ENCODE results near the gene DEGS1.

DNA sequence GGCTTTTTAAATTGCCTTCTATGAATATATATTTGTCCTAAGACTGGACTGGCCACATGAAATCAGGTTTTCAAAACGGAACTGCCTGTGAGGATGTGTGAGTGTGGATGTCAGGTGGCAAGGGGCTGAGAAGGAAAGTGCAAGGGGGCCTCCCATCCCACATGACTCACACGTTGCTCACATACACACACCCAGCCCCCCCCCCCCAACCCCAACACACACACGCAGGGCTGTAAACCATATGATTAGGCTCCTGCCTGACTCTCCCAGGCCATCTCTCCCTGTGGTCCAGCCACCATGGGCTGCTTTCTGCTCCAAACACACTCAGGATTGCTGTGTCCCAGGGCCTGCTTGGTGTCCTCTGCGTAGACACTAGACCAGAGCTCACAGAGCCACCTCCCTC, 22.4 kb downstream of the DEGS1 start:
- TF ChIP-seq EZH2 (IDR thresholded peaks at IDR 0.05; ENCODE audit: low read length, unreplicated experiment) (no peak), EZH2phosphoT487 (IDR thresholded peaks at IDR 0.05; ENCODE audit: borderline replicate concordance, low read length) (no peak)
- TF ChIP-seq, protein P1, sequence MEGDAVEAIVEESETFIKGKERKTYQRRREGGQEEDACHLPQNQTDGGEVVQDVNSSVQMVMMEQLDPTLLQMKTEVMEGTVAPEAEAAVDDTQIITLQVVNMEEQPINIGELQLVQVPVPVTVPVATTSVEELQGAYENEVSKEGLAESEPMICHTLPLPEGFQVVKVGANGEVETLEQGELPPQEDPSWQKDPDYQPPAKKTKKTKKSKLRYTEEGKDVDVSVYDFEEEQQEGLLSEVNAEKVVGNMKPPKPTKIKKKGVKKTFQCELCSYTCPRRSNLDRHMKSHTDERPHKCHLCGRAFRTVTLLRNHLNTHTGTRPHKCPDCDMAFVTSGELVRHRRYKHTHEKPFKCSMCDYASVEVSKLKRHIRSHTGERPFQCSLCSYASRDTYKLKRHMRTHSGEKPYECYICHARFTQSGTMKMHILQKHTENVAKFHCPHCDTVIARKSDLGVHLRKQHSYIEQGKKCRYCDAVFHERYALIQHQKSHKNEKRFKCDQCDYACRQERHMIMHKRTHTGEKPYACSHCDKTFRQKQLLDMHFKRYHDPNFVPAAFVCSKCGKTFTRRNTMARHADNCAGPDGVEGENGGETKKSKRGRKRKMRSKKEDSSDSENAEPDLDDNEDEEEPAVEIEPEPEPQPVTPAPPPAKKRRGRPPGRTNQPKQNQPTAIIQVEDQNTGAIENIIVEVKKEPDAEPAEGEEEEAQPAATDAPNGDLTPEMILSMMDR (conservative IDR thresholded peaks at IDR 0.05; ENCODE audit: low read depth, low read length): no peak

Measured in PC-3 (cell line).